Natural killer cell (primary cell): ENCODE results near the gene SNX20. TPM values are rescaled to one million over a fixed set of nuclear protein-coding genes. Genes with fewer than 3 reads are reported as not detected.

Experiments
- ATAC-seq, 3 donors: fragments of 150-1000 bp in 2 of 3; fragments of 200-7000 bp in 1 of 3; cut with Tn5 transposase; 1 replicate in 1 of 3; 2 replicates in 2 of 3; pipeline ENCODE4 v1.10.0; 2021; ENCODE audit warnings: mild to moderate bottlenecking in 2 of 3, moderate library complexity in 2 of 3
- DNase-seq, 2 donors: peaks; one replicate each; pipeline versions ENCODE4 v3.0.0 to v3.0.0-alpha.2; 2013 to 2021; ENCODE audit warnings: mixed read lengths in 1 of 2
- H3K27ac ChIP-seq: one replicate; pipeline ENCODE4 v1.5.1; 2013; ENCODE audit warnings: mild to moderate bottlenecking, low read length
- H3K27me3 ChIP-seq: one replicate; pipeline ENCODE4 v1.6.1; 2013; ENCODE audit warnings: low read length; ENCODE audit not compliant: control insufficient read depth, insufficient read depth
- H3K36me3 ChIP-seq: one replicate; pipeline ENCODE4 v1.6.1; 2013; ENCODE audit warnings: low read length; ENCODE audit not compliant: control insufficient read depth, insufficient read depth
- H3K4me1 ChIP-seq: one replicate; pipeline ENCODE4 v1.6.1; 2013; ENCODE audit warnings: low read length; ENCODE audit not compliant: control insufficient read depth, insufficient read depth
- H3K4me3 ChIP-seq: one replicate; pipeline ENCODE4 v1.5.1; 2013; ENCODE audit warnings: low read length
- H3K9me3 ChIP-seq: one replicate; pipeline ENCODE4 v1.6.1; 2013; ENCODE audit warnings: low read length; ENCODE audit not compliant: control insufficient read depth, insufficient read depth
- H3K27ac Mint-ChIP-seq, 2 donors: one replicate each; pipeline ENCODE4 v1.8.0; 2022; ENCODE audit warnings: mild to moderate bottlenecking in 2 of 2, mixed read lengths in 2 of 2, moderate library complexity in 1 of 2
- H3K27me3 Mint-ChIP-seq, 2 donors: one replicate each; pipeline ENCODE4 v1.8.0; 2022; ENCODE audit warnings: low read depth in 2 of 2, mixed read lengths in 2 of 2
- H3K36me3 Mint-ChIP-seq: one replicate; pipeline ENCODE4 v1.8.0; 2022; ENCODE audit warnings: mixed read lengths
- H3K4me1 Mint-ChIP-seq, 2 donors: one replicate each; pipeline ENCODE4 v1.8.0; 2022; ENCODE audit warnings: mixed read lengths in 2 of 2
- H3K4me3 Mint-ChIP-seq: one replicate; pipeline ENCODE4 v1.8.0; 2022; ENCODE audit warnings: mild to moderate bottlenecking, moderate library complexity, mixed read lengths
- H3K9me3 Mint-ChIP-seq, 2 donors: one replicate each; pipeline ENCODE4 v1.8.0; 2022; ENCODE audit warnings: mixed read lengths in 2 of 2
- WGBS: methylation state at CpG from one replicate; pipeline ENCODE4 v1.1.7; 2013; ENCODE audit warnings: missing lambda C conversion rate; ENCODE audit not compliant: insufficient coverage; 5-methylcytosine and 5-hydroxymethylcytosine counted together
- intact Hi-C: fragments of 100-400 bp; cut with micrococcal nuclease; formaldehyde crosslinking; loops from one replicate; pipeline ENCODE4 v1.14.2; 2022
- total RNA-seq, 4 donors: library from RNA; stranded (reverse); fragments of 120-200 nt in 1 of 4; gene quantifications; one replicate each; pipeline versions ENCODE4 v1.2.3 to v1.2.4, GENCODE V29; 2013 to 2022
- TF ChIP-seq, protein P1 (sequence below): fragments of 200-600 bp; IDR thresholded peaks from one replicate; pipeline ENCODE4 v1.8.0; 2022; ENCODE audit warnings: antibody characterized with exemption

Gene SNX20
- total RNA-seq, 3 donors from 2014 or later (not counting 1 experiment from before 2014, with no cell fraction given): 33.0 to 53.9 (median 51.7) TPM

DNA sequence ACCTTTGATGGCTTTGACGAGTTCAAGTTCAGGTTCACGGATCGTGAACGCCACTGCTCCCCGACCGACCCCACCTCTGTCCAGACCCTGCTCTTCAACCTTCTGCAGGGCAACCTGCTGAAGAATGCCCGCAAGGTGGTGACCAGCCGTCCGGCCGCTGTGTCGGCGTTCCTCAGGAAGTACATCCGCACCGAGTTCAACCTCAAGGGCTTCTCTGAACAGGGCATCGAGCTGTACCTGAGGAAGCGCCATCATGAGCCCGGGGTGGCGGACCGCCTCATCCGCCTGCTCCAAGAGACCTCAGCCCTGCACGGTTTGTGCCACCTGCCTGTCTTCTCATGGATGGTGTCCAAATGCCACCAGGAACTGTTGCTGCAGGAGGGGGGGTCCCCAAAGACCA is 29.9 kb upstream of the SNX20 start:
- H3K27me3 ChIP-seq: no peaks in the 10 kb centered on the region
- H3K9me3 ChIP-seq: no peaks in the 10 kb centered on the region
- ATAC-seq (no peak), DNase-seq (no peak)
- peaks cover 4% of the 10 kb centered on the region for H3K36me3 ChIP-seq
- H3K36me3 Mint-ChIP-seq: no peaks in the 10 kb centered on the region
- intact Hi-C loops: no loop called here
- H3K27ac ChIP-seq: no peak overlapping the region
- no peak overlapping the region for H3K4me3 ChIP-seq
- TF ChIP-seq, protein P1, sequence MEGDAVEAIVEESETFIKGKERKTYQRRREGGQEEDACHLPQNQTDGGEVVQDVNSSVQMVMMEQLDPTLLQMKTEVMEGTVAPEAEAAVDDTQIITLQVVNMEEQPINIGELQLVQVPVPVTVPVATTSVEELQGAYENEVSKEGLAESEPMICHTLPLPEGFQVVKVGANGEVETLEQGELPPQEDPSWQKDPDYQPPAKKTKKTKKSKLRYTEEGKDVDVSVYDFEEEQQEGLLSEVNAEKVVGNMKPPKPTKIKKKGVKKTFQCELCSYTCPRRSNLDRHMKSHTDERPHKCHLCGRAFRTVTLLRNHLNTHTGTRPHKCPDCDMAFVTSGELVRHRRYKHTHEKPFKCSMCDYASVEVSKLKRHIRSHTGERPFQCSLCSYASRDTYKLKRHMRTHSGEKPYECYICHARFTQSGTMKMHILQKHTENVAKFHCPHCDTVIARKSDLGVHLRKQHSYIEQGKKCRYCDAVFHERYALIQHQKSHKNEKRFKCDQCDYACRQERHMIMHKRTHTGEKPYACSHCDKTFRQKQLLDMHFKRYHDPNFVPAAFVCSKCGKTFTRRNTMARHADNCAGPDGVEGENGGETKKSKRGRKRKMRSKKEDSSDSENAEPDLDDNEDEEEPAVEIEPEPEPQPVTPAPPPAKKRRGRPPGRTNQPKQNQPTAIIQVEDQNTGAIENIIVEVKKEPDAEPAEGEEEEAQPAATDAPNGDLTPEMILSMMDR: no peak
- no peak overlapping the region for H3K4me3 Mint-ChIP-seq
- H3K9me3 Mint-ChIP-seq: no peaks in the 10 kb centered on the region
- WGBS: 95% methylated on average over 21 of the region's 21 CpGs
- H3K4me1 ChIP-seq: peaks cover 26% of the 10 kb centered on the region
- H3K27ac Mint-ChIP-seq: no peak overlapping the region
- H3K27me3 Mint-ChIP-seq: peaks cover 0 to 2% of the 10 kb centered on the region in 2 donors
- peaks cover 5 to 7% of the 10 kb centered on the region in 2 donors for H3K4me1 Mint-ChIP-seq

DNA sequence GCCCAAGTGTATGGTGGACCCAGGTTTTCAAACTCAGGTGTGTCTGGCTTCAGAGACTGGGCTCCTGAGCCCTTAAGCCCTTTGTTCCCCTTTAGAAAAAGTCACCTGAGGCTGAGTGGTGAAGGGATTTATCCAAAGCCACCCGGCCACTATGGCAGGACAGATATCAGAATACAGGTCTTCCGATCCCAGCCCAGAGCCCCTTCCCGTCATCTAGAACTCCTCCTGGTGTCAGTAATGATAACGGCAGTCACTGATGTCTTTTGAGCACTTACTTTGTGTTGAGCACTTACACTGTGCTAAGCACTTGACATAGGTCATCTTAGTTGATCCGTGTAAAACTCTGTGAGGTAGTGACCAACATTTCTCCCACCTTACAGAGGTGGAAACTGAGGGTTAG is 28.9 kb upstream of the SNX20 start:
- intact Hi-C loops: no loop called here
- H3K36me3 Mint-ChIP-seq: peaks cover 7% of the 10 kb centered on the region
- H3K4me1 Mint-ChIP-seq: peaks cover 5 to 7% of the 10 kb centered on the region in 2 donors
- no peak overlapping the region for H3K27ac ChIP-seq
- peaks cover 4% of the 10 kb centered on the region for H3K36me3 ChIP-seq
- no peaks in the 10 kb centered on the region for H3K9me3 ChIP-seq
- H3K27me3 ChIP-seq: no peaks in the 10 kb centered on the region
- DNase-seq (no peak), ATAC-seq (no peak)
- peaks cover under 1 to 2% of the 10 kb centered on the region in 2 donors for H3K9me3 Mint-ChIP-seq
- H3K27ac Mint-ChIP-seq: no peak overlapping the region
- no peak overlapping the region for H3K4me3 ChIP-seq
- H3K27me3 Mint-ChIP-seq: peaks cover 0 to 5% of the 10 kb centered on the region in 2 donors
- TF ChIP-seq, protein P1: no peak
- H3K4me3 Mint-ChIP-seq: no peak overlapping the region
- WGBS: 97% methylated on average over 4 of the region's 5 CpGs
- peaks cover 26% of the 10 kb centered on the region for H3K4me1 ChIP-seq

DNA sequence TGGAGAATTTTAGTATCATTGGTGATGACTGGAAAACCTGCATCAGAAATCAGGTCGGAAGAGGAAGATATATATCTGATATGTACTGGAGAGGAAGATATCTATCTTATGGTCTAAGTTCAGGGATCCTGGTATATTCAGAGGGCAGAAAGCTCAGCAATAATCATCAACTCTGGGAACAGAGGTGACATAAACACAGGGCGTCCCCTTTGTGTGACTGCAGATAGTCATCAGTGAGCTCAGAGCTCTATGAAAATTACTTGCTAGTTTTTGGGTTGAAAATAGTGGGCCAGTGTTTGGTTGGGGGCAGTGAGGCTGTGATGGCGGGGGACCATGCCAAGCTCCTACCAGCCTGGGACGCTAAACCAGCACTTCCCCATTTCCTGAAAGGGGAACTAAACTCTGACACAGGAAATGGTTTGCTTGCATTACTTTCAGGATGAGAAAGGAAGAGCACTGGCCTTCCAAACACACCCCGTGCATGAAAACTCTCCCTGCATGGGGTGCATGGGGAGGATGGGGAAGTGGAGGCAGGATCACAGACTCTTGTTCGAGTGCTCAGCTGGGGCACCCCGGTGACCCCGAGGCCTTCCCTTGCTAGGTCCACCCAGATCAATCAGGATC is 28.1 kb upstream of the SNX20 start:
- peaks cover 5 to 7% of the 10 kb centered on the region in 2 donors for H3K4me1 Mint-ChIP-seq
- TF ChIP-seq, protein P1: no peak
- DNase-seq (no peak), ATAC-seq (peak in 2 of 3 donors; percentile 24 to 56)
- peaks cover 3 to 5% of the 10 kb centered on the region in 2 donors for H3K9me3 Mint-ChIP-seq
- Histone ChIP-seq H3K4me1 (peaks cover 24% of the 10 kb centered on the region), H3K27ac (no peak overlapping the region), H3K4me3 (no peak overlapping the region), H3K27me3 (no peaks in the 10 kb centered on the region), H3K9me3 (peaks cover 4% of the 10 kb centered on the region), H3K36me3 (peaks cover 4% of the 10 kb centered on the region)
- intact Hi-C loops: no loop called here
- 40% methylated on average over 8 of the region's 8 CpGs for WGBS
- peaks cover 0 to 5% of the 10 kb centered on the region in 2 donors for H3K27me3 Mint-ChIP-seq
- no peak overlapping the region for H3K27ac Mint-ChIP-seq
- no peak overlapping the region for H3K4me3 Mint-ChIP-seq
- peaks cover 15% of the 10 kb centered on the region for H3K36me3 Mint-ChIP-seq
